Neuronal stem cell (in vitro differentiated cells): ENCODE measurements around the gene VGF.

ENCODE experiments used
- DNase-seq: peaks from one replicate; pipeline ENCODE4 v3.0.0-alpha.2; 2013; ENCODE audit warnings: low spot score
- H2AFZ ChIP-seq: one replicate; pipeline ENCODE4 v1.6.1; 2013; ENCODE audit warnings: mild to moderate bottlenecking, low read length, inconsistent platforms
- H2AK5ac ChIP-seq: 2 replicates; pipeline ENCODE4 v1.6.1; 2013; ENCODE audit warnings: low read depth, mild to moderate bottlenecking, inconsistent platforms, low read length, moderate library complexity, mixed read lengths
- H2BK120ac ChIP-seq: 2 replicates; pipeline ENCODE4 v1.6.1; 2013; ENCODE audit warnings: low read depth, mild to moderate bottlenecking, inconsistent platforms, low read length, moderate library complexity, mixed read lengths
- H2BK12ac ChIP-seq: one replicate; pipeline ENCODE4 v1.6.1; 2013; ENCODE audit warnings: low read length, inconsistent platforms
- H2BK15ac ChIP-seq: 2 replicates; pipeline ENCODE4 v1.6.1; 2013; ENCODE audit warnings: mild to moderate bottlenecking, low read length, inconsistent platforms, mixed read lengths
- H2BK5ac ChIP-seq: one replicate; pipeline ENCODE4 v1.6.1; 2013; ENCODE audit warnings: inconsistent platforms, mild to moderate bottlenecking, low read length, moderate library complexity
- H3K14ac ChIP-seq: one replicate; pipeline ENCODE4 v1.6.1; 2013; ENCODE audit warnings: low read length, inconsistent platforms
- H3K18ac ChIP-seq: 2 replicates; pipeline ENCODE4 v1.6.1; 2013; ENCODE audit warnings: low read length, inconsistent platforms
- H3K23ac ChIP-seq: 2 replicates; pipeline ENCODE4 v1.6.1; 2013; ENCODE audit warnings: low read depth, mild to moderate bottlenecking, mixed read lengths, low read length, inconsistent platforms; ENCODE audit not compliant: poor library complexity
- H3K27ac ChIP-seq: replicated peaks from 3 replicates; pipeline ENCODE4 v1.5.1; 2013; ENCODE audit warnings: low read length, inconsistent platforms
- H3K27me3 ChIP-seq, 3 experiments: 2 replicates each; pipeline ENCODE4 v1.6.1; 2013; ENCODE audit warnings: low read length in 3 of 3, mild to moderate bottlenecking in 2 of 3, inconsistent platforms in 1 of 3, low read depth in 1 of 3, mixed read lengths in 1 of 3, moderate library complexity in 1 of 3; ENCODE audit not compliant: control insufficient read depth in 3 of 3, insufficient read depth in 3 of 3
- H3K36me3 ChIP-seq, 2 donors: replicated peaks in 1 of 2; 2 replicates each; pipeline ENCODE4 v1.6.1; 2013; ENCODE audit warnings: low read length in 2 of 2; ENCODE audit not compliant: control insufficient read depth in 2 of 2, insufficient read depth in 2 of 2
- H3K4ac ChIP-seq: 2 replicates; pipeline ENCODE4 v1.6.1; 2013; ENCODE audit warnings: inconsistent platforms, mild to moderate bottlenecking, low read length, moderate library complexity
- H3K4me1 ChIP-seq, 2 donors: 1 replicate in 1 of 2; 2 replicates in 1 of 2; pipeline ENCODE4 v1.6.1; 2013; ENCODE audit warnings: low read length in 2 of 2, low read depth in 1 of 2; ENCODE audit not compliant: control insufficient read depth in 2 of 2, insufficient read depth in 1 of 2
- H3K4me2 ChIP-seq: one replicate; pipeline ENCODE4 v1.6.1; 2013; ENCODE audit warnings: mild to moderate bottlenecking, low read length, inconsistent platforms; ENCODE audit not compliant: insufficient read depth, poor library complexity, severe bottlenecking
- H3K4me3 ChIP-seq, 2 donors: 2 replicates each; pipeline ENCODE4 v1.5.1; 2013; ENCODE audit warnings: low read length in 2 of 2, mild to moderate bottlenecking in 2 of 2, inconsistent platforms in 1 of 2, moderate library complexity in 1 of 2
- H3K79me1 ChIP-seq: one replicate; pipeline ENCODE4 v1.6.1; 2013; ENCODE audit warnings: low read depth, mild to moderate bottlenecking, inconsistent platforms, low read length, moderate library complexity
- H3K9ac ChIP-seq: one replicate; pipeline ENCODE4 v1.6.1; 2013; ENCODE audit warnings: mild to moderate bottlenecking, low read depth, low read length, inconsistent platforms; ENCODE audit not compliant: poor library complexity
- H3K9me3 ChIP-seq, 2 donors: replicated peaks in 1 of 2; 2 replicates each; pipeline versions ENCODE3 to v1.6.1; 2013; ENCODE audit warnings: low read length in 2 of 2, mild to moderate bottlenecking in 2 of 2, inconsistent platforms in 1 of 2, low read depth in 1 of 2, mixed read lengths in 1 of 2, moderate library complexity in 1 of 2; ENCODE audit not compliant: control insufficient read depth in 2 of 2, insufficient read depth in 1 of 2
- H4K8ac ChIP-seq: one replicate; pipeline ENCODE4 v1.6.1; 2013; ENCODE audit warnings: low read depth, mild to moderate bottlenecking, inconsistent platforms, low read length, moderate library complexity
- H4K91ac ChIP-seq: one replicate; pipeline ENCODE4 v1.6.1; 2013; ENCODE audit warnings: low read length, low read depth, mild to moderate bottlenecking, inconsistent platforms; ENCODE audit not compliant: poor library complexity
- WGBS, 2 donors: extraction: QIAGEN DNeasy Blood & Tissue Kit; methylation state at CpG; one replicate each; pipeline ENCODE4 v1.1.7; 2013; ENCODE audit warnings: missing lambda C conversion rate in 2 of 2, mixed read lengths in 1 of 2; ENCODE audit not compliant: insufficient read length in 2 of 2, insufficient replicate concordance in 1 of 2; ENCODE audit errors: extremely low coverage in 2 of 2; 5-methylcytosine and 5-hydroxymethylcytosine counted together

The VGF gene

DNA sequence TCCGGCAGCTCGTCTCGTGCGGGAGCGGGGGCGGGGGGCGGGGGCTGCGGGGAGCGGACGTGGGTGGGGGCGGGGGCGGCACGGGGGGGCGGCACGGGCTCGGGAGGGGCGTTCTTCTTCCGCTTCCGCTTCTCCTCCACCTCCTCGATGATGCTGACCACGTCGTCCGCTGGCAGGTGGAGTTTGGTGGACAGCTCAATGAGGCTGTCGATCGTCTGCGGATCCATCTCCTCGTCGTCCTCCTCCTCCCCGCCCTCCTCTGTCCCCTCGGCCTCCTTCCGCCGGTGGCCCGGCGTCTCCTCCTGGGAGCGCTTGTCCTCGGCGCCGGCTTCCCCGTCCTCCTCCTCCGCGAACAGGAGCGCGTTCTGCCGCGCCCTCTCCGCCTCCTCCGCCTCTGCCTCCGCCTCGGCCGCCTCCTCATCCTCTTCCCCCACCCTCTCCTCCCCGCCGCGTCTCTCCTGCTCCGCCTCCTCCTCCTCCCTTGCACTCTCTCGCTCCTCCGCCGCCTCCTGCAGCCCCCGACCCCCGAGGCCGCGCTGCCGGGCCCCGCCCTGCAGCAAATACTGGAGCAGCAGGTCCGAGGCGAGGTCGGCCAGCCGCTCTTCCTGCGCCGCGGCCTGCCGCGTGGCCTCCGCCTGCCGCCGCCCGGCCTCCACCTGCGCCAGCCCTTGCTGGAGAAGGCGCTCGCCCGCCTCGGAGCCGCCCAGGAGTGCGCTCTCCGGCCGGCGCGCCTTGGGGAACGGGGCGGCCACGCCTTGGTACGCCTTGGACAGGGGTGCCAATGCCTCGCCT lies 1.9 kb downstream of the VGF start:
- DNase-seq: no peak
- Histone ChIP-seq H2BK5ac (no peak overlapping the region), H3K27me3 (peaks cover 5 to 49% (median 21%) of the 10 kb centered on the region in 3 experiments), H3K9ac (peak overlapping the region; percentile 89), H4K8ac (no peak overlapping the region), H3K79me1 (no peaks in the 10 kb centered on the region), H3K36me3 (peaks cover 1 to 18% of the 10 kb centered on the region in 2 donors), H2BK12ac (peak overlapping the region; percentile 53), H2BK15ac (no peak overlapping the region), H3K18ac (peak overlapping the region; percentile 95), H4K91ac (no peak overlapping the region), H2AK5ac (no peak overlapping the region), H2BK120ac (no peak overlapping the region), H3K27ac (no peak overlapping the region), H3K4me3 (peak overlapping the region; percentile 59 to 78), H3K14ac (peak overlapping the region; percentile 21), H2AFZ (peak overlapping the region; percentile 86), H3K9me3 (no peaks in the 10 kb centered on the region), H3K4me1 (peaks cover 36 to 54% of the 10 kb centered on the region in 2 donors), H3K4me2 (peak overlapping the region; percentile 94), H3K23ac (peak overlapping the region; percentile 90), H3K4ac (no peak overlapping the region)
- WGBS, 2 donors: no CpG with 5 or more reads among the region's 92 CpGs

DNA sequence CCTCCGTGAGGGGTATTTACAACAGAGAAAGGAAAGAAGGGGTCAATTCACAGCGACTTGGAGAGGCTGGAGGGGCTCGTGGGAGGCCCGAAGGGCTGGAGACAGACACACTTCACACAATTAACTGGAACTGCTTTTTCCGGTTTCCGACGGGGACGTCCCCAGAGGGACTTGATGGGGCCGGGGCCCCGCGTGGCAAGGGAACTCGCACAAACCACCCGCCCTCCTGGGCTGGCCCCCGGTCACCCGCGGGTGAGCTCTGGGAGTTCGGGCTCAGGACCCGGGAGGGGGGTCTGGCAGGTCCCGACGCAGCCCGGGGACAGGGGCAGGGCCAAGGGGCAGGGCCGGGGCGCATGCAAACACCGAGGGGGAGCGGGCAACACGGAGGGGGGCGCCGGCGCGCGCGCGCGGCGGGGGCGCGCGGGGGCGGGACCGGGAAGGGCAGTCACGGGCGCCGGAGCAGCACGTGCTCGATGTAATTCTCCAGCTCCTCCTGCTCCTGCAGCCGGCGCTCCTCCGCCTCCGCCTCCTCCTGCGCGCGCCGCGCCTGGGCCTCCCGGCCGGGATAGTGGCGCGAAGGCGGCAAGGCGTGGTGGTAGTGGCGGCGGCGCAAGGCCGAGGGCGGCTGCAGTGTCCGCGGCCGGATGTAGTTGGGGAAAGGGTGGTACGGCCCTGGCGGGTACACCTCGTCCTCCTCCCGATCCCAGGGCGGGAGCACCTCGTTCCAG lies 2.7 kb downstream of the VGF start:
- Histone ChIP-seq H3K23ac (peak overlapping the region; percentile 90), H3K4ac (no peak overlapping the region), H3K14ac (no peak overlapping the region), H3K4me1 (peaks cover 28 to 46% of the 10 kb centered on the region in 2 donors), H2AK5ac (no peak overlapping the region), H4K8ac (no peak overlapping the region), H3K36me3 (peaks cover 1 to 23% of the 10 kb centered on the region in 2 donors), H4K91ac (no peak overlapping the region), H3K27me3 (peaks cover 0 to 41% (median 17%) of the 10 kb centered on the region in 3 experiments), H3K9me3 (no peaks in the 10 kb centered on the region), H3K4me3 (peak overlapping the region; percentile 59 to 78), H3K18ac (peak overlapping the region; percentile 95), H2AFZ (peak overlapping the region; percentile 80), H3K4me2 (peak overlapping the region; percentile 86), H2BK15ac (peak overlapping the region; percentile 24), H3K79me1 (no peaks in the 10 kb centered on the region), H2BK120ac (no peak overlapping the region), H3K27ac (peak overlapping the region; percentile 28), H3K9ac (peak overlapping the region; percentile 89), H2BK12ac (peak overlapping the region; percentile 53), H2BK5ac (no peak overlapping the region)
- no peak for DNase-seq
- no CpG with 5 or more reads among the region's 74 CpGs for WGBS, 2 donors

DNA sequence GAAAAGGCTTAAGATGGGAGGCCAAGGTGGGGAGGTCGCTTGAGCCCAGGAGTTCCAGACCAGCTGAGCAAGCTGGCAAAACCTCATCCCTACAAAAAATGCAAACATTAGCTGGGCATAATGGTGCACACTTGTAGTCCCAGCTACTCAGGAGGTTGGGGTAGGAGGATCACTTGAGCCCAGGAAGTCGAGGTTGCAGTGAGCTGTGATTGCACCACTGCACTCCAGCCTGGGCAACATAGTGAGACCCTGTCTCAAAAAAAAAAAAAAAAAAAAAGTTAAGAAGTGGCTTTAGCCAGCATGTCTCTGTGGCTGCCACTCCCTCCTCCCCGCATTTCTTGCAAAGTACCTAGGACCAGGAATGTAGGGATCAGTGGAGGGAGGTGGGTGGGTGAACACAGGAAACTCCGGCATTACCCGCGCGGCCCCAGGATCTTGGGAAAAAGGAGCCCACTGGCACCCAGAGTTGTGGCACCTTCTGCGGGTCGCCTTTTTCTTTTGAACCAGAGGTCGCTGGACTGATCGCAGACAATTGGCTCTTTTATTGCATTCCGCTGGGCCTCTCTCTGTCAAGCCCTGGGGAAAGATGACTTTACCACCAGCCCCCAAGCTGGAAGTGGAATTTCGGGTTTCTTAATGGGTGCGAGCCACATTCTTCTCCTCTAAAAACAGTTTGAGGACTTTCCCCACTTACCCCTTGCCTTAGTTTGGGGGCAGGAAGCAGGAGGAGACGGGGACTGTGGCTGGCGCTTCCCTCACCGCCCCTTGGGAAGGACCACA lies 3.5 kb downstream of the VGF start:
- H2AFZ ChIP-seq: peak overlapping the region; percentile 80
- H3K36me3 ChIP-seq: peaks cover 4 to 31% of the 10 kb centered on the region in 2 donors
- H3K9me3 ChIP-seq: no peaks in the 10 kb centered on the region
- no peak overlapping the region for H3K4me2 ChIP-seq
- no peak for DNase-seq
- peak overlapping the region in 1 of 2 donors; percentile 59 for H3K4me3 ChIP-seq
- no peak overlapping the region for H2BK120ac ChIP-seq
- WGBS, 2 donors: no CpG with 5 or more reads among the region's 17 CpGs
- no peak overlapping the region for H2BK15ac ChIP-seq
- no peak overlapping the region for H3K14ac ChIP-seq
- no peak overlapping the region for H4K91ac ChIP-seq
- H3K18ac ChIP-seq: no peak overlapping the region
- H3K79me1 ChIP-seq: no peaks in the 10 kb centered on the region
- H2AK5ac ChIP-seq: no peak overlapping the region
- peak overlapping the region; percentile 28 for H3K27ac ChIP-seq
- no peak overlapping the region for H3K9ac ChIP-seq
- peaks cover 0 to 33% (median 15%) of the 10 kb centered on the region in 3 experiments for H3K27me3 ChIP-seq
- no peak overlapping the region for H2BK12ac ChIP-seq
- peaks cover 23 to 39% of the 10 kb centered on the region in 2 donors for H3K4me1 ChIP-seq
- no peak overlapping the region for H2BK5ac ChIP-seq
- no peak overlapping the region for H3K4ac ChIP-seq
- H4K8ac ChIP-seq: no peak overlapping the region
- H3K23ac ChIP-seq: no peak overlapping the region
